Measurements from ENCODE around the gene PTX4.

PTX4 gene, protein sequence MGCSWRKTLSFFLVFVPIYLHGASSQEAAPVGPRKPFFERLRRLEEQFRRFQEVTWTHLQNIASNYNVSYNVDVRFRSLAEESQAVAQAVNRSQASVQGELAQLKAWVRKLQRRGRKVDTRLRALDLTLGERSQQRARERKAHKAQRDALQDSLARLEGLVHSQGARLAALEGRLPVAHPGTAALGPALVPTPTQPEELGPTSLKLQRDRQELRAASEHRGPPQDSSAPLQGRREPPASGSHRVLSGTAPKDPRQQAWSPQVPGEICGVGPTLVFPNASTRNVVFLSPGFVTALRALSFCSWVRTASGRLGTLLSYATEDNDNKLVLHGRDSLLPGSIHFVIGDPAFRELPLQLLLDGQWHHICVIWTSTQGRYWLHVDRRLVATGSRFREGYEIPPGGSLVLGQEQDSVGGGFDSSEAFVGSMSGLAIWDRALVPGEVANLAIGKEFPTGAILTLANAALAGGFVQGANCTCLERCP

DNA sequence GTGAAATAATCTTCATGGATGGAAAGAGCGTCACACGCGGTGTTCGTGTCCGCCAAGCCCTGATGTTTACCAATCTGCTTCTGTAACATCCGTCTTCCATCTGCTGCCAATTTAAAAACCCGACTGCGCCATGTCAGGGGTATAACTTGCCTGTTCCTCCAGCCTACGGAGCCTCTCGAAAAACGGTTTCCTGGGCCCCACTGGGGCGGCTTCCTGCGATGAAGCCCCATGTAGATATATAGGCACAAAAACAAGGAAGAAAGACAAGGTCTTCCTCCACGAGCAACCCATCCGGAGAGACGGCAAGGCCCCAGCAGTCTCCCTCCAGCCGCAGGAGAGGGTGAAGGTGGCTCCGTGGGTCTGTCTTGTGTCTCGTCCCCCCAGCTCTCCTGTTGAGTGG lies at the start of gene PTX4:
Gene PTX4 (minus strand): TSS at position 326 of the 400 bp plus-strand sequence. CDS start 35 bp downstream, at position 291.
- TF ChIP-seq, protein P1, sequence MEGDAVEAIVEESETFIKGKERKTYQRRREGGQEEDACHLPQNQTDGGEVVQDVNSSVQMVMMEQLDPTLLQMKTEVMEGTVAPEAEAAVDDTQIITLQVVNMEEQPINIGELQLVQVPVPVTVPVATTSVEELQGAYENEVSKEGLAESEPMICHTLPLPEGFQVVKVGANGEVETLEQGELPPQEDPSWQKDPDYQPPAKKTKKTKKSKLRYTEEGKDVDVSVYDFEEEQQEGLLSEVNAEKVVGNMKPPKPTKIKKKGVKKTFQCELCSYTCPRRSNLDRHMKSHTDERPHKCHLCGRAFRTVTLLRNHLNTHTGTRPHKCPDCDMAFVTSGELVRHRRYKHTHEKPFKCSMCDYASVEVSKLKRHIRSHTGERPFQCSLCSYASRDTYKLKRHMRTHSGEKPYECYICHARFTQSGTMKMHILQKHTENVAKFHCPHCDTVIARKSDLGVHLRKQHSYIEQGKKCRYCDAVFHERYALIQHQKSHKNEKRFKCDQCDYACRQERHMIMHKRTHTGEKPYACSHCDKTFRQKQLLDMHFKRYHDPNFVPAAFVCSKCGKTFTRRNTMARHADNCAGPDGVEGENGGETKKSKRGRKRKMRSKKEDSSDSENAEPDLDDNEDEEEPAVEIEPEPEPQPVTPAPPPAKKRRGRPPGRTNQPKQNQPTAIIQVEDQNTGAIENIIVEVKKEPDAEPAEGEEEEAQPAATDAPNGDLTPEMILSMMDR (IDR thresholded peaks at IDR 0.05; ENCODE audit: insufficient read depth, low read depth, low read length, missing control alignments), result no peak
- no peak within 1 kb of the TSS for H3K4me3 ChIP-seq (ENCODE audit: low read length)
- no peak for DNase-seq (ENCODE audit: low read depth)

DNA sequence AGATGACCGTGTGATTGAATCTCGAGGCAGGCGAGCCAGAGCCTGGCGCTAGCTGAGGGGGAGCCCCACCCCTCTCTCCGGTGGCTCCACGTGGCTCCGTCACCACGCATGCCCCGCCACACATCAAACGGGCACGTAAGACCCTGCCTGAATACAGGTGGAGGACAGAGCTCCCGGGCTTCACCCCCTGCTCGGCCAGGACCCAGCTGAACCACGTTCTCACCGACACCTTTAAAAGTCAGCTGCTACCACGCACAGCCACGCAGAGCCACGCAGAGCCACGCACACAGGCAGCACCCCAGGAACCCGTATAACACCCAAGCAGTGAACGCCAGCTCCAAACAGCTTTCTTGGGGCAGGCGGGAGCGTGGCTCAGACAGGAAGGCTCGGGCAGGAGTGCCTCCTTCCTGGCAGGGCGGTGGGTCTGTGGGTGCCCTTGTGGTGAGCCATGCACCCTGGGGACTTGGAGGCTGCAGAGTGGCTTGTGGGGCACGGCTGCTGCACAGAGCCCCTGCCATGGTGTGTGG lies 49.1 kb upstream of the PTX4 start:
- TF ChIP-seq, protein P1 (IDR thresholded peaks at IDR 0.05; ENCODE audit: insufficient read depth, low read depth, low read length, missing control alignments), result no peak
- H3K4me3 ChIP-seq (ENCODE audit: low read length), result no peak overlapping the region
- no peak for DNase-seq (ENCODE audit: low read depth)

DNA sequence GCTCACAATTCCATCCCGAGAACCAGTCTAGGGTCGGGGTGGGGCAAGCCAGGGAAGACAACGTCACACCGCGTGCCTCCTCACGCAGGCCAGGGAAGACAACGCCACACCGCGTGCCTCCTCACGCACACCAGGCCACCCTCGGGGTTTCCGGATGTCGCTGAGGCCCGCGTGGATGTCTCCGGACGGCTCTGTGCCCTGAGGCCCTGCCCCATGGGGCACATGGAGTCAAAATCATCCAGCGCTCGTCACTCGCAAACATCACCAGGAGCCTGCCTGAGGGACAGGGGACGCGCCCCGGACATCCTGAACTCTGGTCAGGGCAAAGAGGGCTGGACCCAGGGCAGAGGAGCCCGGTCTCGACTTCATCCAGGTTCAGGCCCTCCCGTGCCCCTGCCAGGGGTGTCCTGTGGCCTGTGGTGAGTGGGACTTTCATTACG lies 48.4 kb upstream of the PTX4 start:
- TF ChIP-seq, protein P1 (IDR thresholded peaks at IDR 0.05; ENCODE audit: insufficient read depth, low read depth, low read length, missing control alignments), result no peak
- no peak overlapping the region for H3K4me3 ChIP-seq (ENCODE audit: low read length)
- no peak for DNase-seq (ENCODE audit: low read depth)

DNA sequence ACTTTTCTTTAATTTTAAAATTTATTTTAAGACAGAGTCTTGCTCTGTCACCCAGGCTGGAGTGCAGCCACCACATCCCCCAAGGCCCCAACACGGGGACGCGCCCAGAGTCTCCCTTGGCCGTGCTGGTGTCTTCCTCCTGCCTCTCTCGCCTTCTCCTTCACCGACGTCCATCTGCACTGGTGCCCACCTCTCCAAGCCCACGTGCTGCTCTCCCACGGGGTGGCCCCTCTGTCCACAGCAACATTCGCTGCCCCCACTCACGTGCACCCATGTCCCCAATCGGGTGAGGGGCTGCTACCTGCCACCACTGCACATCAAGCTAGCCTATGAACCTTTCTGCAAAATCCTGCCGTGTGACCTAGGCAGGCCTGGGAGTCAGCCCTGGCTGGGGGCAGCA lies 47.9 kb upstream of the PTX4 start:
- H3K4me3 ChIP-seq (ENCODE audit: low read length), result no peak overlapping the region
- DNase-seq (ENCODE audit: low read depth), result no peak
- TF ChIP-seq, protein P1 (IDR thresholded peaks at IDR 0.05; ENCODE audit: insufficient read depth, low read depth, low read length, missing control alignments), result no peak

DNA sequence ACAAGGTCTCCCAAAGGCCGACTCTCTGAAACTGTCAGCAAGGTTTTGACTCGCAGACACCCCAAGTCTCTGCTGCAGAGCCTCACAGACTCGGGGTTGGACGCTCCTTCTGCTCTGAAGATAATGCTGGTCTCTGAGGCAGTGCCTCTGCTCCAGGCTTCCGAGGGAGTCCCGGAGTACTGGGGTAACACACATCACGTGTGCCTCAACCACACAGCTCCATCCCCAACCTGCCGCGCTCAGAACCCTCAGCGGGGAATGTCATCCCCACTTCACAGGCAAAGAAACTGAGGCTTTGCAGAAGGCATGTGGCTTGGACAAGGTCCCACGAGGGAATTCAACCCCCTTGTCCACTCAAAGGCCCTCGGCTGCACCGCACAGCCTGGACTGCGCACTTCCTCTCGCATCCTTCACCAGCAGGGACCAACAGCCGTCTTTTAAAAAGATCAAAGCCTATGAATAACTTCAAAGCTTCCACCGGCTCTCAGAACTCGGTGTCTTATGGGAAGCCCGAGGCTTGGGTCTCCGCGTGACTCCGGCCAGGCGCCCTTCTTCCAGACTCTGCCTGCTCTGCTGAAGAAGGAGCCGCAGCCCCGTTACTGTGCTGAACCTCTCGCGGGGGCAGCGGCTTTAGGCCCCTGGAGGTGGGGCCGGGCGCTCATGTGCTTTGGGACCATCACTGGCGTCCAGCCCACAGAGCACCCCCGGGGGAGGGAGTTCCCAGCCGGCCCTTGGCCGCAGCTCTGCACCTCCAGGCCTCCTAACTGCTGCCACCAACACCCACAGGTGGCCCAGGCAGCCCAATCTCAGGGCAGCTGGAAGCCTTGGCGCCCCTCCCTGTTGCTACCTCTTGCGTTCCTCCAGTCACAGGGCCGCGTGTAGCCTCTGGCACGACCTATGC lies 46.9 kb upstream of the PTX4 start:
- TF ChIP-seq, protein P1 (IDR thresholded peaks at IDR 0.05; ENCODE audit: insufficient read depth, low read depth, low read length, missing control alignments), result no peak
- H3K4me3 ChIP-seq (ENCODE audit: low read length), result no peak overlapping the region
- DNase-seq (ENCODE audit: low read depth), result no peak

DNA sequence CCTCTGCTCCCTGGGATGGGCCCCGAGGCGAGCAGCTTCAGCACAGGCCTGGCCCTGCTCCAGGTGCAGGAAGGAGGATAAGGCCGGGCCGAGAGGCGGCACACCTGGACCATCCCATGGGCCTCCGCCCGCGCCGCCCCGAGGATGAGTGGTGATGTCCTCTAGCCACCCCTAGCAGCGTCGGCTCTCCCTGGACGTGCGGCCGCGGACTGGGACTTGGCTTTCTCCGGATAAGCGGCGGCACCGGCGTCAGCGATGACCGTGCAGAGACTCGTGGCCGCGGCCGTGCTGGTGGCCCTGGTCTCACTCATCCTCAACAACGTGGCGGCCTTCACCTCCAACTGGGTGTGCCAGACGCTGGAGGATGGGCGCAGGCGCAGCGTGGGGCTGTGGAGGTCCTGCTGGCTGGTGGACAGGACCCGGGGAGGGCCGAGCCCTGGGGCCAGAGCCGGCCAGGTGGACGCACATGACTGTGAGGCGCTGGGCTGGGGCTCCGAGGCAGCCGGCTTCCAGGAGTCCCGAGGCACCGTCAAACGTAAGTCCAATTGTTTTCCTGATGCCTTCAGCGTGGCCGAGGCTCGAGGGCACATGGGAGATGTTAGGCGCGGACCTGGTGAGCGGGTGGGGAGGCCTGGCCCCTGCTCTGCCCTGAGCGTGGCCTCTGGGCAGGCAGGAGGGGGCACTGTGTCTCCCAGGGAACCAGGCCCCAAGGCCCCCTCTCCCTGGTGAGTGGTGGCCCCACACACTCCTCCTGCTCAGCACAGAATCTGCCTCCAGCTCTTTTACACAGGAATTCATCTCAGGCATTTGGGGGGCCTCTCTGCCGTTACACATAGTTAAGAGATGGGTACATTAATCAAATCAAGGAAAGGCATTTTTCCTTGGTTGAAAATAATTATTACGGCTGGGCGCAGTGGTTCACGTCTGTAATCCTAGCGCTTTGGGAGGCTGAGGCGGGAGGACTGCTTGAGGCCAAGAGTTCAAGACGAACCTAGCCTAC lies 45.6 kb upstream of the PTX4 start:
- TF ChIP-seq, protein P1 (IDR thresholded peaks at IDR 0.05; ENCODE audit: insufficient read depth, low read depth, low read length, missing control alignments), result no peak
- DNase-seq (ENCODE audit: low read depth), result no peak
- H3K4me3 ChIP-seq (ENCODE audit: low read length), result no peak overlapping the region
